NB4 (cell line): ENCODE measurements around the gene CASZ1.

Experiments used
- DNase-seq: peaks from one replicate; pipeline ENCODE4 v3.0.0; 2010; ENCODE audit warnings: low read depth
- H3K4me3 ChIP-seq: one replicate; pipeline ENCODE4 v1.5.1; 2011; ENCODE audit warnings: mild to moderate bottlenecking, low read depth, low read length, moderate library complexity
- MYC ChIP-seq: IDR thresholded peaks from 2 replicates; pipeline ENCODE4 v1.6.1; 2011; ENCODE audit warnings: low read depth, low read length
- POLR2A ChIP-seq: IDR thresholded peaks from 2 replicates; pipeline ENCODE4 v1.6.1; 2011; ENCODE audit warnings: mild to moderate bottlenecking; ENCODE audit not compliant: insufficient read length; ENCODE audit errors: extremely low read depth
- TF ChIP-seq, protein P1 (sequence below): IDR thresholded peaks from one replicate; pipeline ENCODE4 v1.5.1; 2012; ENCODE audit warnings: low read depth, low read length
- TF ChIP-seq, protein P2 (sequence below): IDR thresholded peaks from 2 replicates; pipeline ENCODE4 v1.6.1; 2011; ENCODE audit warnings: low read depth, low read length

The CASZ1 gene

DNA sequence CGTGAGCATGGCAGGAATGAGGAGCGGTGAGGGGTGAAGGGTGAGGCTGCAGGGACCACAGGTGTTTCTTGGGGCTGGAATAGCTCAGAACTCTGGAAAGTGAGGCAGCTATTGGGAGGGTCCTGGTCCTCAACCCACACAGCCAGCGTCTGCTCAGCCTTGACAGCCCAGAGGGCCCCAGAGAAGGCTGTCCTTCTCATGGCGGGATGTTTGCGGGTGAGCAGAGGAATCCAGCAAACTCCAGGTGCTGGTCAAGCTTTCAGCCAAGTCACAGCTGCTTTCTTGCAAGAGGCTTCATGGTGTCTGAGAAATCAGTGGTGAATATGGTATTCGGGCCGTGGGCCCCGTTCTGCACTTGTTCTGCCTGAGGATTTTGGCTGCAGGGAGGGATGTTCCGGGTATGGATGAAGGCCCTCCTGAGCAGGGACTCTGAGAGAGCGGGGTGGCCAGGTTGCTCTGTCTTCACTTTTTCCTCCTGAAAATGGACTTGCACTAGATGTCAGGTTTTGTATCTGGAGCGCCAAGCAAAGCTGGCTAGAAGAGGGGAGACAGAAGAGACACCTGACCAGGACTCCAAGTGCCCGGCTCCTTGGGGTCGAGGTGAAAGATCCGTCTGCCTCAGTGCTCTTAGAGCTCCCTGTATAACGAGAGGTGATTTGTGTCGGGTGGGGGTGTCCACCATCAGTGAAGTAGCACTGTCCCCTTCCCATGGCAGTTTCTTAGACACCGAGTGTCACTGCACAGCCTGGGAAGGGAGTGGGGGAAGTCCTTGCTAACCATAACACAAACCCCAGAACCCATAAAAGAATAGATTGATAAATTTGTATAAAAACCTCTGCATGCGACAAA, 181.8 kb downstream of the CASZ1 start:
- no peak for DNase-seq
- H3K4me3 ChIP-seq: no peak overlapping the region

DNA sequence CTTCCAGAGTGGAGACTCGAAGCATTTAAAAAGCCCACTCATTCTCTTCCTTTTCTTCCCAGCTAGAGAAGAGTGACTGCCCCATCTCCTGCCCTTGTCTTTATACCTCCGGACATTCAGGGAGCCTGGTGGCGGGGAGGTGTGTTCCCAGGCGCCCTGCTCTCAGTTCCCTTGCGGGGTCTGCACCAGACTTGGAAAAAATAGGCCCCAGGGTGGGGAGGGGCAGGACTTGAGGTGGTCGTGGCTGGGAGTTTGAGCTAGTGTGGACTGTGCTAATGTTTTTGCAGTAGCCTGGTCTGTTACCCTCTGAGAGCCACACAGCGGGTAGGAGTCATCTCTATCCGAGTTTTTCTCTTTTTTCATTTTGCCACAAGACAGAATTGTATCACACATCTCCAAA, 182.6 kb downstream of the CASZ1 start:
- TF ChIP-seq, protein P1, sequence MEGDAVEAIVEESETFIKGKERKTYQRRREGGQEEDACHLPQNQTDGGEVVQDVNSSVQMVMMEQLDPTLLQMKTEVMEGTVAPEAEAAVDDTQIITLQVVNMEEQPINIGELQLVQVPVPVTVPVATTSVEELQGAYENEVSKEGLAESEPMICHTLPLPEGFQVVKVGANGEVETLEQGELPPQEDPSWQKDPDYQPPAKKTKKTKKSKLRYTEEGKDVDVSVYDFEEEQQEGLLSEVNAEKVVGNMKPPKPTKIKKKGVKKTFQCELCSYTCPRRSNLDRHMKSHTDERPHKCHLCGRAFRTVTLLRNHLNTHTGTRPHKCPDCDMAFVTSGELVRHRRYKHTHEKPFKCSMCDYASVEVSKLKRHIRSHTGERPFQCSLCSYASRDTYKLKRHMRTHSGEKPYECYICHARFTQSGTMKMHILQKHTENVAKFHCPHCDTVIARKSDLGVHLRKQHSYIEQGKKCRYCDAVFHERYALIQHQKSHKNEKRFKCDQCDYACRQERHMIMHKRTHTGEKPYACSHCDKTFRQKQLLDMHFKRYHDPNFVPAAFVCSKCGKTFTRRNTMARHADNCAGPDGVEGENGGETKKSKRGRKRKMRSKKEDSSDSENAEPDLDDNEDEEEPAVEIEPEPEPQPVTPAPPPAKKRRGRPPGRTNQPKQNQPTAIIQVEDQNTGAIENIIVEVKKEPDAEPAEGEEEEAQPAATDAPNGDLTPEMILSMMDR: no peak
- TF ChIP-seq, protein P2, sequence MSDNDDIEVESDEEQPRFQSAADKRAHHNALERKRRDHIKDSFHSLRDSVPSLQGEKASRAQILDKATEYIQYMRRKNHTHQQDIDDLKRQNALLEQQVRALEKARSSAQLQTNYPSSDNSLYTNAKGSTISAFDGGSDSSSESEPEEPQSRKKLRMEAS: no peak
- TF ChIP-seq MYC (no peak), POLR2A (no peak)
- DNase-seq: no peak
- no peak overlapping the region for H3K4me3 ChIP-seq

More for the DNA sequence above, 181.8 kb downstream of the CASZ1 start:
- TF ChIP-seq, protein P2: no peak
- TF ChIP-seq POLR2A: no peak
- TF ChIP-seq, protein P1: no peak
- TF ChIP-seq MYC: no peak

DNA sequence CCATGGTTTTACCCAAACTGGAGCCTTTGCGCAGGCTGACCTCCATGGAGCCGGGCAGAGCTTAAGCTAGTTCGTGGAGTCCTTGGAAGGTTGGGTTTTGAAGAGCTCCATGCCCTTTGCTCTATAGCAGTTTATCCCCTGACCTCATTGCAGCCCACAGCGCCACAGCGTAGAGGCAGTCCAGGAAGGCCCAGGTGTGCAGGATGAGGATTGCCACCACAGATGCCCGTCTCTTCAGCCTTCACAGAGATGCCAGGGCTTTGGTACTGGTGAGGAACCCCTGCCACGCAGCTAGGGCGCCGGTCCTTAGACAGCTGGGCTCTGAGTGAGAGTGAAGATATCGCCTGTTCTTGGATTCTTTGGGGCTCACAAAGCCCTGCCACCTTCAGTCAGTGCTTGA, 183.1 kb downstream of the CASZ1 start:
- no peak for TF ChIP-seq MYC
- TF ChIP-seq, protein P2: no peak
- TF ChIP-seq, protein P1: no peak
- no peak for DNase-seq
- no peak overlapping the region for H3K4me3 ChIP-seq

DNA sequence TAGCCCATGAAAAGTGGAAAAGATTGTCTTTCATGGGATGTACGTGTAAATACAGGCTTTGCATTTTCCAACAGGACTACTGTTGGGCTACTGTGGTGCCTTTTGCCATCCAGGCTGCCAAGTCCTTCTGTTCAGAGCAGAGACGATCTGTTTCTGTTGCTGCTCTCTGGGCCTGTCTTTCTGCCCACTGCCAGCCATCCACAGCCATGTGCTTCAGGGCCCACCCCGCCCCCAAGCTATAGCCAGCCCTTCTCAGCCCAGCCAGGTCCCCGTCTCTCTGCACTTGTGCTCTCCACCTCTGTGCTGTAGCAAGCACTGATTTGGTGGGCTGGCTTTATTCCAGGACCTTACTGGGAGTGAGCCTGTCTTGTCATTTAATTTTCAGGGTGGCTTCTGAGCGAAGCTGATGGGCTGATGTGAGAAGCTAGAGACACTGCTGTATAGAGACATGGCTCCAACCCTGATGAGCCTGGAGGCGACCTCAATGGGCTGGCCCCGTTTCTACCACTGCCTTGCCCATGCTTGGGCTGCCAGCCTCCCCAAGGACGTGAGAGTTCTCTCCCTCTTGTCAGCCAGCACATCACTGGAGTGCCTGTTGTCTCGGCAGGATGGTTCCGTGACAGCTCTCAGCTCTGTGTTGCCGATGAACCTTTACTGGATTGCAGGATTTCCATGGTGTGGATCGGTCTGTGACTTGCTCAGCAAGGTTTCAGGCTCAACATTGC, 183.8 kb downstream of the CASZ1 start:
- DNase-seq: no peak
- no peak overlapping the region for H3K4me3 ChIP-seq
- TF ChIP-seq, protein P1: no peak
- TF ChIP-seq POLR2A (no peak), MYC (no peak)
- TF ChIP-seq, protein P2: no peak

DNA sequence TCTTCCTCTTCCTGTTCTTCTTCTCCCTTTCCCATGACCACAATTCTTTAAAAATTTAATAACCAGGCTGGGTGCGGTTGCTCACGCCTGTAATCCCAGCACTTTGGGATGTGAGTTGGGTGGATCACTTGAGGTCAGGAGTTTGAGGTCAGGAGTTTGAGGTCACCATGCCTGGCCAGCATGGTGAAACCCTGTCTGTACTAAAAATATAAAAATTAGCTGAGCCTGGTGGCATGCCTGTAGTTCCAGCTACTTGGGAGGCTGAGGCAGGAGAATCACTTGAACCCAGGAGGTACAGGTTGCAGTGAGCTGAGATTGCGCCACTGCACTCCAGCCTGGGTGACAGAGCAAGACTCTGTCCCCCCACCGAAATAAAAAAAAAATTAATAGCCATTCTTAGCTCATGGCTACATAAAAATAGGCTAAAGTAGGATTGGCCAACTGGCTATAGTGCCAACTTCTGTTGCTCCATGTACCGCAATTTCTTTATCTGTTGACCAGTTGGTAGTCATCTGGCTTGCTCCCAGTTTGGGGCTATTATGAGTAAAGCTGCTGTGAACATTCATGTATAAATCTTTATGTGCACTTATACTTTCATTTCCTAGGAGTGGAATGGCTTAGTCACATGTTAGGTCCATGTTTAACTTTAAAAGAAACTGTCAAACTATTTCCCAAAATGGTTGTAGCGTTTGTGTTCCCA, 185.4 kb downstream of the CASZ1 start:
- TF ChIP-seq, protein P2: no peak
- TF ChIP-seq, protein P1: no peak
- TF ChIP-seq POLR2A (no peak), MYC (no peak)
- no peak for DNase-seq
- no peak overlapping the region for H3K4me3 ChIP-seq
